ENCODE results near the gene CERKL. TPM values are rescaled to one million over a fixed set of nuclear protein-coding genes. Genes with fewer than 3 reads are reported as not detected.

The CERKL gene
- total and polyA plus RNA-seq, 9 of the 15 experiments (the other 6 are each of a cell fraction or from before 2014, with no cell fraction given), result 0.04 to 0.08 TPM; not detected in 7

GRCh38 chr2:181621779-181622490, 35.0 kb downstream of the CERKL start:
- DNase-seq (ENCODE audit: extremely low read depth in 1 of 4, low spot score in 3 of 4) (no peak), ATAC-seq (no peak), FAIRE-seq (no peak)
- Histone ChIP-seq H3K4me1 (replicated peaks in 1 of 2; ENCODE audit: control insufficient read depth in 2 of 2, insufficient read depth in 2 of 2, low read length in 2 of 2) (no peaks in the 10 kb centered on the region), H3K36me3 (ENCODE audit: control insufficient read depth, insufficient read depth, low read length) (no peaks in the 10 kb centered on the region), H3K9me3 (replicated peaks; ENCODE audit: control insufficient read depth, insufficient read depth, low read depth, low read length) (peaks cover 3% of the 10 kb centered on the region; the same call in 1 of the 2 replicates), H3K4me3 (no peak overlapping the region), H3K79me2 (ENCODE audit: control insufficient read depth, insufficient read depth, low read length) (no peaks in the 10 kb centered on the region), H4K20me1 (replicated peaks; ENCODE audit: control insufficient read depth, insufficient read depth, low read length) (no peaks in the 10 kb centered on the region), H3K4me2 (ENCODE audit: insufficient read depth, low read length) (no peak overlapping the region), H3K9ac (ENCODE audit: insufficient read depth in 1 of 2, low read depth in 2 of 2, low read length in 2 of 2) (no peak overlapping the region), H2AFZ (ENCODE audit: low read depth, low read length) (no peak overlapping the region), H3K27me3 (ENCODE audit: control insufficient read depth in 2 of 2, insufficient read depth in 2 of 2, low read length in 2 of 2) (no peaks in the 10 kb centered on the region), H3K9me1 (ENCODE audit: control insufficient read depth, insufficient read depth, low read length) (no peaks in the 10 kb centered on the region), H3K27ac (ENCODE audit: extremely low read depth, low read depth, low read length) (no peak overlapping the region)
- intact Hi-C loops (cut with micrococcal nuclease), result no loop called here
- POLR2A ChIA-PET, result no interaction called here
- in situ Hi-C loops (cut with MboI), result no loop called here
- 0% methylated on average over 3 of the region's 3 CpGs for WGBS (ENCODE audit: insufficient coverage, low coverage, missing lambda C conversion rate)
- no TSS peak for BruUV-seq (replicated peaks)
- CTCF ChIA-PET (ENCODE audit: low intra/inter-chr PET ratio), result no interaction called here
- TF ChIP-seq ZNF121 (CRISPR knock-in tag; conservative IDR thresholded peaks at IDR 0.05) (no peak), GABPA (tag; conservative IDR thresholded peaks at IDR 0.05; ENCODE audit: low read depth) (no peak), BRF1 (IDR thresholded peaks at IDR 0.05; ENCODE audit: borderline replicate concordance, extremely low read depth, insufficient read length) (no peak), ZNF75A (CRISPR knock-in tag; IDR thresholded peaks at IDR 0.05) (no peak), TEAD1 (CRISPR knock-in tag; IDR thresholded peaks at IDR 0.05) (no peak), NFIX (CRISPR knock-in tag; IDR thresholded peaks at IDR 0.05; ENCODE audit: low read depth) (no peak), ZNF785 (CRISPR knock-in tag; IDR thresholded peaks at IDR 0.05) (no peak), YY1 (IDR thresholded peaks at IDR 0.05; ENCODE audit: borderline replicate concordance in 1 of 3, control insufficient read depth in 1 of 3, extremely low read depth in 1 of 3, insufficient read depth in 3 of 3, insufficient read length in 1 of 3, insufficient replicate concordance in 2 of 3, low read depth in 1 of 3, low read length in 2 of 3) (no peak), MTA2 (IDR thresholded peaks at IDR 0.05; ENCODE audit: low read depth) (no peak), CHD7 (IDR thresholded peaks at IDR 0.05; ENCODE audit: low read depth, low read length) (no peak), ZNF717 (CRISPR knock-in tag; IDR thresholded peaks at IDR 0.05) (no peak)

All from K562 (cell line).